Common myeloid progenitor, CD34-positive (primary cell): ENCODE measurements around the gene MPV17L2.

Experiments used
- CTCF ChIA-PET: fragments of 350-600 bp; sonication (Branson Sonifier 250); formaldehyde crosslinking; loops from one replicate; lab custom pipeline; 2021; ENCODE audit warnings: antibody characterized with exemption; lab: Charles Lee
- POLR2A ChIA-PET: fragments of 350-600 bp; sonication (Branson Sonifier 250); formaldehyde crosslinking; loops from one replicate; lab custom pipeline; 2021; ENCODE audit warnings: antibody characterized with exemption; lab: Charles Lee
- DNase-seq, 3 donors: peaks; one replicate each; pipeline versions ENCODE4 v3.0.0 to v3.0.0-alpha.2; 2013
- H3K27ac ChIP-seq, 2 experiments: 1 replicate in 1 of 2; 2 replicates in 1 of 2; pipeline ENCODE4 v1.7.0; 2013; ENCODE audit warnings: inconsistent platforms in 2 of 2, low read length in 2 of 2, mild to moderate bottlenecking in 2 of 2, low read depth in 1 of 2, moderate library complexity in 1 of 2; ENCODE audit not compliant: severe bottlenecking in 2 of 2, insufficient read depth in 1 of 2, poor library complexity in 1 of 2
- H3K27me3 ChIP-seq, 5 experiments: replicated peaks in 2 of 5; 1 replicate in 3 of 5; 2 replicates in 2 of 5; pipeline versions ENCODE4 v1.6.1 to v1.7.0; 2013; ENCODE audit warnings: low read length in 4 of 5, mild to moderate bottlenecking in 2 of 5, moderate library complexity in 2 of 5, inconsistent platforms in 1 of 5; ENCODE audit not compliant: insufficient read depth in 5 of 5, control insufficient read depth in 4 of 5
- H3K36me3 ChIP-seq, 4 experiments: 1 replicate in 2 of 4; 2 replicates in 2 of 4; pipeline versions ENCODE4 v1.6.1 to v1.7.0; 2013; ENCODE audit warnings: low read length in 3 of 4, control low read depth in 1 of 4, mild to moderate bottlenecking in 1 of 4; ENCODE audit not compliant: control insufficient read depth in 4 of 4, insufficient read depth in 4 of 4
- H3K4me1 ChIP-seq, 4 experiments: 1 replicate in 3 of 4; 2 replicates in 1 of 4; pipeline versions ENCODE4 v1.6.1 to v1.7.1; 2013; ENCODE audit warnings: low read length in 3 of 4, mild to moderate bottlenecking in 3 of 4, control low read depth in 1 of 4, inconsistent platforms in 1 of 4, moderate library complexity in 1 of 4; ENCODE audit not compliant: control insufficient read depth in 4 of 4, insufficient read depth in 4 of 4; ENCODE audit errors: control extremely low read depth in 1 of 4
- H3K4me3 ChIP-seq, 7 experiments: 1 replicate in 4 of 7; 2 replicates in 3 of 7; pipeline versions ENCODE4 v1.5.1 to v1.7.0; 2013; ENCODE audit warnings: mild to moderate bottlenecking in 7 of 7, low read length in 6 of 7, moderate library complexity in 6 of 7, inconsistent platforms in 2 of 7, low read depth in 2 of 7, control low read depth in 1 of 7; ENCODE audit not compliant: insufficient read depth in 4 of 7, control insufficient read depth in 1 of 7; ENCODE audit errors: extremely low read depth in 1 of 7
- H3K9me3 ChIP-seq, 5 experiments: 1 replicate in 4 of 5; 2 replicates in 1 of 5; pipeline versions ENCODE4 v1.6.1 to v1.7.1; 2013; ENCODE audit warnings: low read length in 4 of 5, mild to moderate bottlenecking in 2 of 5, inconsistent platforms in 1 of 5, low read depth in 1 of 5, moderate library complexity in 1 of 5; ENCODE audit not compliant: control insufficient read depth in 4 of 5, insufficient read depth in 2 of 5; ENCODE audit errors: control extremely low read depth in 1 of 5
- WGBS: methylation state at CpG from one replicate; pipeline ENCODE4 v1.1.5; 2013; ENCODE audit not compliant: insufficient coverage; 5-methylcytosine and 5-hydroxymethylcytosine counted together

MPV17L2 gene

DNA sequence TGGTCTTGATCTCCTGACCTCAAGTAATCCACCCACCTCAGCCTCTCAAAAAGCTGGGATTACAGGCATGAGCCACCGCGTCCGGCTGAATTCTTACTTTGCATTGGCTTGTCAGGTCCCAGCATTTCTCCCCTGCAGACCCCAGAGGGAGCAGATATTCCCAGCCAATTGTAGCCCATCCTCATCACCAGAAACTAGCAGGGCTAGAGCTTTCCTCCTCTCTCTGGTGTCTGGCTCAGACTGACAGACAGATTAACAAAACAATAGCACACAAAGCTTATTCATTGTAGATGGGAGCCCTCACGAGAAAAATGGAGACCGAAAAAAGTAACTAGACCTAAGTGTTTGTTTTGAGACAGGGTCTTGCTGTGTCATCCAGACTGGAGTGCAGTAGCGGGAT lies 7.5 kb upstream of the MPV17L2 start:
- POLR2A ChIA-PET: no interaction called here
- no peaks in the 10 kb centered on the region for H3K9me3 ChIP-seq
- H3K27me3 ChIP-seq: no peaks in the 10 kb centered on the region
- no peak overlapping the region for H3K4me3 ChIP-seq
- 98% methylated on average over 6 of the region's 6 CpGs for WGBS
- CTCF ChIA-PET: interaction anchor here (1.0 to 1.6 kb wide), 8 partner anchors 10 to 72 kb away, joined by 3 to 4 read pairs (median 3); partner anchors contain the start of gene RAB3A
- peaks cover 0 to 12% (median 9%) of the 10 kb centered on the region in 4 experiments for H3K4me1 ChIP-seq
- H3K27ac ChIP-seq: no peak overlapping the region
- no peak for DNase-seq
- H3K36me3 ChIP-seq: no peaks in the 10 kb centered on the region

DNA sequence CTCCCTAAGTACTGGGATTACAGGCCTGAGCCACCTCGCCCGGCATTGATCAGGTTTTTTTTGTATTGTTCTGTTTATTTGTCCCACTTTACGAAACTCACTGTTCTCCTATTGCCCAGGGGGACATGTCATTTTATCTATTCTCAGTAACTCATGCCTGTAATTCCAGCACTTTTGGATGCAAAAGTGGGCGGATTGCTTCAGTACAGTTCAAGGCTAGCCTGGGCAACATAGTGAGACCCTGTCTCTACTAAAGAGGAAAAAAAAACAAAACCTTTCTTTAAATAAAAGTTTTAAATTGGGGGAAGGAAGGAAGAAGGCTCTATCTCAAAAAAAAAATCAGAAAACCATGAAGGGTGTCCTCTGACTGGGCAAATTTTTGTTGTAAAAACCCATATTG lies 2.7 kb upstream of the MPV17L2 start:
- no peak for DNase-seq
- Histone ChIP-seq H3K9me3 (no peaks in the 10 kb centered on the region), H3K4me3 (no peak overlapping the region), H3K4me1 (peaks cover 9 to 28% (median 23%) of the 10 kb centered on the region in 4 experiments), H3K27ac (no peak overlapping the region), H3K36me3 (no peaks in the 10 kb centered on the region), H3K27me3 (no peaks in the 10 kb centered on the region)
- WGBS: no CpG with 5 or more reads among the region's 4 CpGs
- ChIA-PET CTCF (interaction anchor here (3.5 to 4.9 kb wide), 2 partner anchors 8 to 64 kb away, joined by 21 to 49 read pairs; a partner anchor contains a TSS), POLR2A (no interaction called here)

DNA sequence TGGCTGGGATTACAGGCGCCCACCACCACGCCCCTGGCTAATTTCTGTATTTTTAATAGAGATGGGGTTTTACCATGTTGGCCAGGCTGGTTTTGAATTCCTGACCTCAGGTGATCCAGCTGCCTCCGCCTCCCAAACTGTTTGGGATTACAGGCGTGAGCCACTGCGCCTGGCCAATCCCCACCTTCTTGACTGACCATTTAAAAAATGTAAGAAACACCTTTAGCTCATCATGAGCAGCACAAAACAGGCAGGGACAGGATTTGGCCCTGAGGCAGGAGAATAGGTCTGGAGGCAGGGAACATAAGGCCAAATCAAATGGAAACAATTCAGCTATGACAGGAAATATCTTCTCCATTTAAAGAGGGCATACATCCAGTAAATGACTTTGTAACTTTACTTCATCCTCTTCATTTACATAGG lies 1.4 kb upstream of the MPV17L2 start:
- WGBS: 73% methylated on average over 3 of the region's 5 CpGs
- Histone ChIP-seq H3K27ac (no peak overlapping the region), H3K4me1 (peaks cover 9 to 28% (median 23%) of the 10 kb centered on the region in 4 experiments), H3K9me3 (no peaks in the 10 kb centered on the region), H3K27me3 (no peaks in the 10 kb centered on the region), H3K4me3 (peak overlapping the region in 4 of 7 experiments; percentile 70 to 87 (median 82)), H3K36me3 (peaks cover 0 to 11% (median 5%) of the 10 kb centered on the region in 4 experiments)
- ChIA-PET POLR2A (interaction anchor here (0.8 to 2.3 kb wide), 3 partner anchors 14 to 90 kb away, joined by 3 to 6 read pairs (median 3); partner anchors contain the start of gene JUND), CTCF (interaction anchor here (0.8 to 4.9 kb wide), 16 partner anchors 10 to 66 kb away, joined by 3 to 49 read pairs (median 5); a partner anchor contains a TSS)
- DNase-seq: no peak

DNA sequence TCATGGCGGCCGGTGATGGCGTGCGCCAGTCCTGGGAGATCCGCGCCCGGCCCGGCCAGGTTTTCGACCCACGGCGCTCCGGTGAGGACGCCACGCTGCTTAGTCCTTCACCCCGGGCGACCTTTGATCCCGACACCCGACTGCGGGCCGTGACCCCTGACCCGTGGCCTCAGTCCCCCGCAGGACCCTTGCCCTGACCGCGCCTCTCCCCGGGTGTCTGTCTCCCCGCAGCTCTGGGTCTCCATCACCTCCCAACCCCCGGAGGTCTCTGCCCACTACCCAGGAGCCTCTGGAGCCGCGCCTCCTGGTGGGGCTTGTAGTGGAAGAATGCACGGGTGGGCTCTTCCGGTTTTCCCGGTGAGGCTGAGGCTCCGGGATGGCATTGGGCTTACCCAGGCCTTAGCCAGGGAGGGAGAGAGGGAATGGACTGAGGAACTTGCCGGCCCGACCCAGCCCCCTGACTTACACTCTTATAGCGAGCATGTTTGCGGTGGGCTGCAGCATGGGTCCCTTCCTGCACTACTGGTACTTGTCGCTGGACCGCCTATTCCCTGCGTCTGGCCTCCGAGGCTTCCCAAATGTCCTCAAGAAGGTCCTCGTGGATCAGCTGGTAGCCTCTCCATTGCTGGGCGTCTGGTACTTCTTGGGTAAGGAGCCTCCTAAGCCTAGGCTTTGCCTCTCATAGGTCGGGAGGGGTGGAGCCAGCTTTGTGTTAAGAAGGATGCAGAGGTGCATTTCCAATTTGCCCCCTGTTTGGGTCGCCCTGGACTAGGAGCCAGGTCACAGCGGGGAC lies 566 bp downstream of the MPV17L2 start:
- Histone ChIP-seq H3K4me3 (peak overlapping the region; percentile 55 to 89 (median 86)), H3K4me1 (peaks cover 9 to 28% (median 23%) of the 10 kb centered on the region in 4 experiments), H3K27ac (peak overlapping the region in 1 of 2 experiments; percentile 68), H3K9me3 (no peaks in the 10 kb centered on the region), H3K27me3 (no peaks in the 10 kb centered on the region), H3K36me3 (peaks cover 0 to 24% (median 9%) of the 10 kb centered on the region in 4 experiments)
- 7% methylated on average over 32 of the region's 46 CpGs for WGBS
- ChIA-PET POLR2A (interaction anchor here (0.5 to 2.3 kb wide), 5 partner anchors 10 to 299 kb away, joined by 3 to 8 read pairs (median 3); partner anchors contain the start of genes JUND, PIK3R2 and RAB3A), CTCF (interaction anchor here (0.9 to 4.9 kb wide), 7 partner anchors 8 to 195 kb away, joined by 4 to 49 read pairs (median 8); a partner anchor contains a TSS)
- DNase-seq: peak in 1 of 3 donors; percentile 23

DNA sequence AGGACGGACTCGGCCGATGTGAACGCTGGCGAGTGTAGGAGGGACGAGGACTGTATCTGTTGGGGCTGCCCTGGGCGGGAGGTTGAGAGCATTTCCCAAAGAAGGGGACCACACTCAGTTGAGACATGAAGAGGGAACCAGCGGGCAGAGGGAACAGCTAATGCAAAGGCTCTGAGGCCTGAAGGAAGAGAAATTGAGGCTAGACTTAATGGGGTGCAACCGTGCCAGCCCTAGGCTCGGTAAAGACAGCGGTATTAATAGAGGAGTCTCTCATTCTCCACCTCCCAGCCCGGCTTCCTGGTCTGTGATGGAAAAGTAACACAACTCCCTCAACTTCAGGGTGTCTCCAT lies 1.1 kb downstream of the MPV17L2 start:
- H3K27me3 ChIP-seq: no peaks in the 10 kb centered on the region
- H3K9me3 ChIP-seq: no peaks in the 10 kb centered on the region
- no peak for DNase-seq
- peaks cover 0 to 27% (median 10%) of the 10 kb centered on the region in 4 experiments for H3K36me3 ChIP-seq
- ChIA-PET POLR2A (interaction anchor here (0.5 to 2.1 kb wide), 4 partner anchors 10 to 299 kb away, joined by 3 to 8 read pairs (median 3); partner anchors contain the start of gene RAB3A), CTCF (interaction anchor here (0.9 to 4.9 kb wide), 5 partner anchors 12 to 194 kb away, joined by 4 to 49 read pairs (median 4); a partner anchor contains a TSS)
- H3K4me3 ChIP-seq: peak overlapping the region in 6 of 7 experiments; percentile 65 to 89 (median 86)
- no peak overlapping the region for H3K27ac ChIP-seq
- 67% methylated on average over 11 of the region's 12 CpGs for WGBS
- peaks cover 9 to 28% (median 23%) of the 10 kb centered on the region in 4 experiments for H3K4me1 ChIP-seq

DNA sequence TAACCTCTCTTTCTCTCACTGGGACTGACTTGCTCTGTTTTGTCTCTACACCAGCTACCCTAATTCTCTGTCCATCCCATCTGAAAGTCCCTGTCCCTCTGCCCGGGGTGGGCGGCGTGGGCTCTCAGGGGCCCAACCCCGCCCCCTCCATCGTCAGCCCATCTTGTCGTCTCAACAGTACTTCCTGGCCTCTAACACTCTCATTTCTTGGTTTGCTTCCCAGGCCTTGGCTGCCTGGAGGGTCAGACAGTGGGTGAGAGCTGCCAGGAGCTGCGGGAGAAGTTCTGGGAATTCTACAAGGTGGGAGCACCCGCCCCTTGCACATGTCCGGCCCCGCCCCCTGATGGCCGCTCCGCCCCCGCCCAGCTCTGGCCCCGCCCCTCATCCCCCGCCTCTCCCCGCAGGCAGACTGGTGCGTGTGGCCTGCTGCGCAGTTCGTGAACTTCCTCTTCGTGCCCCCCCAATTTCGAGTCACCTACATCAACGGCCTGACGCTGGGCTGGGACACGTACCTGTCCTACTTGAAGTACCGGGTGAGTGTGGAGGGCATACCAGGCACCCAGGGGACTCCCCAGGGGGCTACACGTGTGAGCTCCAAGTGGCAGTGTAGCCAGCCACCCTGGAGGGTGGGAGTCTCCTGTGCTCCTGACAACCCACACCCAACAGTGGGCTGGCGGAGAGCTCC lies 1.7 kb downstream of the MPV17L2 start:
- Histone ChIP-seq H3K36me3 (peaks cover 0 to 30% (median 10%) of the 10 kb centered on the region in 4 experiments), H3K4me3 (peak overlapping the region in 6 of 7 experiments; percentile 29 to 89 (median 86)), H3K27me3 (no peaks in the 10 kb centered on the region), H3K27ac (peak overlapping the region in 1 of 2 experiments; percentile 34), H3K9me3 (no peaks in the 10 kb centered on the region), H3K4me1 (peaks cover 9 to 28% (median 23%) of the 10 kb centered on the region in 4 experiments)
- POLR2A ChIA-PET: interaction anchor here (0.5 to 2.1 kb wide), 4 partner anchors 9 to 298 kb away, joined by 3 to 8 read pairs (median 3); partner anchors contain the start of gene RAB3A
- peak; percentile 63 to 86 (median 83) for DNase-seq
- 9% methylated on average over 14 of the region's 27 CpGs for WGBS
- CTCF ChIA-PET: interaction anchor here (0.8 to 4.9 kb wide), 6 partner anchors 9 to 193 kb away, joined by 3 to 49 read pairs (median 4); a partner anchor contains a TSS
